ENCODE data around the gene PPP1R1B.

Gene PPP1R1B

DNA sequence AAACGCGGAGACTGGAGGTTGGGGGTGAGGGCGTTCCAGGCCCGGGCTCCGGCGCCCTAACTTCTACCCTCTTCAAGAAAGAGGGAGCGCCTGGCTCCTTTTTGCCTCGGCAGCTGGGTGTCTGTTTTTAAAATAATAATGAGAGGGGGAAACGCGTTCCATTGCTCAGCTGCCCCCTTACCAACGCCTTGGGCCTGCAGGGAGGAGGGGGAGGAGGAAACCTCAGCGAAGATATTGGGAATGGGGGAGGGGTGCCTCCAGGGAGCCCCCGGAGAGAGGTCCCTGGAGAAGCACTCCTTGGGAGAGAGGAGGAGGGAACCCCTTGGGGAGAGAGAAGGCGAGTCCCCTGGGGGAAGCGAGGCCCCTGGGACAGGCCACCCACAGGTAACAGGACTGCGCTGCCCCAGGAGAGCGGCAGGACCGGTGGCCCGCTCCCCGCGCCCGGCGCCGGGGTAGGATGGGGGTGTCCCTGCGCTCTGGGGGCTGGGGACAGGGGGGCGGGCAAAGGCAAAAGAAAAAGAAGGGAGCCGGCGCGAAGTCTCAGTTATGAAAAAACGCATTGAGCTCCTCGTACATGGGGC, 21.8 kb upstream of the PPP1R1B start:
- CTCF ChIA-PET = interaction anchor here (1.4 to 2.2 kb wide), 2 partner anchors 11 to 17 kb away, joined by 3 to 20 read pairs; no protein-coding TSS in a partner anchor
- POLR2A ChIA-PET = no interaction called here
- DNase-seq (ENCODE audit: extremely low spot score) = no peak

DNA sequence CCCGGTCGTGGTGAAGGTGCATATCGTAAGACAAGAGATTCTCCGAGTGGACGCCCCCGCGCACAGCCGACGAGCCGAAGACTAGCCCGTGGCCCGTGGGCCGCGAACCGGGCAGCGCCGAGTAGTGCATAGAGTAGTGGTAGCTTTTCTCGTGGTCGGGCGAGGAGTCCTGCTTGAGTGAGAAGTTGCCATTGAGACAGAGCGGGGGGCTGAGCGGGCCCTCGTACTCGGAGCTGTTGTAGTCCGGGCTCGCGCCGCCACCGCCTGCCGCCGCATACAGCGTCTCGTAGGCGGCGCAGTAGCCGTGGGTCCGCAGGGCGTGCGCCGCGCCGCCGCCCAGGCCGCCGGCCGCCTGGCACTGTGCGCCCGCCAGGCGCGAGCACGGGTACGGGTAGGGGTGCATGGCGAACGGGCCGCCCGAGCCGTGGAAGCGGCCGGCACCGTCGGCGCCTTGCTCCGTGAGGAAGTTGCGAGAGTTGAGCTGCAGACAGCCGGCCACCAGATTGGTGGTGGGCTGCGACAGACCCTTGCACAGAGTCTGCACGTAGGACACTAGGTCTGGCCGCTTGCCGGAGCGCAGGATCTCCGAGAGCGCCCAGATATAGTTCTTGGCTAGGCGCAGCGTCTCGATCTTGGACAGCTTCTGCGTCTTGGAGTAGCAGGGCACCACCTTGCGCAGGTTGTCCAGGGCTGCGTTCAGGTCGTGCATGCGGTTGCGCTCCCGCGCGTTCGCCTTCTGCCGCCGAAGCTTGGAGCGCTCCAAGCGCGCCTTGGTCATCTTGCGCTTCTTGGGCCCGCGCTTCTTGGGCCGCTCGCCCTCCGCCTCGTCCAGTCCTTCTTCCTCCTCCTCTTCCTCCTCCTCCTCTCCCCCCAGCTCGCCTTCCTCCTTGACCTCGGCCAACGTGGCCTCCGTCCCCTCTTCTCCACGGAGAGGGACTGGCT, 21.0 kb upstream of the PPP1R1B start:
- ChIA-PET POLR2A (no interaction called here), CTCF (interaction anchor here (1.2 to 2.2 kb wide), 3 partner anchors 10 to 29 kb away, joined by 3 to 20 read pairs (median 3); no protein-coding TSS in a partner anchor)
- no peak for DNase-seq (ENCODE audit: extremely low spot score)
- TF ChIP-seq, protein P1, sequence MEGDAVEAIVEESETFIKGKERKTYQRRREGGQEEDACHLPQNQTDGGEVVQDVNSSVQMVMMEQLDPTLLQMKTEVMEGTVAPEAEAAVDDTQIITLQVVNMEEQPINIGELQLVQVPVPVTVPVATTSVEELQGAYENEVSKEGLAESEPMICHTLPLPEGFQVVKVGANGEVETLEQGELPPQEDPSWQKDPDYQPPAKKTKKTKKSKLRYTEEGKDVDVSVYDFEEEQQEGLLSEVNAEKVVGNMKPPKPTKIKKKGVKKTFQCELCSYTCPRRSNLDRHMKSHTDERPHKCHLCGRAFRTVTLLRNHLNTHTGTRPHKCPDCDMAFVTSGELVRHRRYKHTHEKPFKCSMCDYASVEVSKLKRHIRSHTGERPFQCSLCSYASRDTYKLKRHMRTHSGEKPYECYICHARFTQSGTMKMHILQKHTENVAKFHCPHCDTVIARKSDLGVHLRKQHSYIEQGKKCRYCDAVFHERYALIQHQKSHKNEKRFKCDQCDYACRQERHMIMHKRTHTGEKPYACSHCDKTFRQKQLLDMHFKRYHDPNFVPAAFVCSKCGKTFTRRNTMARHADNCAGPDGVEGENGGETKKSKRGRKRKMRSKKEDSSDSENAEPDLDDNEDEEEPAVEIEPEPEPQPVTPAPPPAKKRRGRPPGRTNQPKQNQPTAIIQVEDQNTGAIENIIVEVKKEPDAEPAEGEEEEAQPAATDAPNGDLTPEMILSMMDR (IDR thresholded peaks at IDR 0.05; ENCODE audit: control extremely low read depth, extremely low read depth, low read depth, missing control alignments) = no peak

More for the DNA sequence above, 21.8 kb upstream of the PPP1R1B start:
- TF ChIP-seq, protein P1 (IDR thresholded peaks at IDR 0.05; ENCODE audit: control extremely low read depth, extremely low read depth, low read depth, missing control alignments) = no peak

DNA sequence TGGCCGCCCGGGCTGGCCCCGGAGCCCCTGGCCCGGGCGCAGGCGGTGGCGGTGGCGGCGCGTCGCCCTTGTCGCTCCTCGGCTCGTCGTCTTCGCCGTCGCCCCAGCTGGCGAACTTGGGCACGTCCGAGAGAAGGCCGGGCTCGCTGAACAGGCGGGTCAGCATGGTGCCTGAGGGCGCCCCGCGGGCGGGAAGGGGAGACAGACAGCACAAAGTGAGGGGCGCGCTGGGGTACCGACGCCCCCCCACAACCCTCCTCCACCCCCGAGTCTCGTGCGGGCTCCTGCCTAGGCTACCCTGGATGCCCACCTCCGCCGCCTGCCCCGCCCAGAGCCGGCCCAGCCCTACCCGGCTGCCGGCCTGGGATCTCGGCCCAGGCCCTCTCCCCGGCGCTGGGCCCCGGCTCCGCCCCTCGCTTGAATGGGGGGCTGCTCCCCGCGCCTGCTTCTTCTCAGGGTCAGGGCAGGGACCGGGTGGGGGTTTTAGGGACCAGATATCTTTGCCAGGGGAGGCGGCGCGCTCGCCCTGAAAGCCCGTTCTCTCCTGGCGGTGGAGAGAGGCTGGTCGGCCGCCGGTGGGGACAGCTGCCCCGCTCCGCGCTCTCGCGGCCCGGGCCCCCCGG, 20.2 kb upstream of the PPP1R1B start:
- no peak for DNase-seq (ENCODE audit: extremely low spot score)
- TF ChIP-seq, protein P1 (IDR thresholded peaks at IDR 0.05; ENCODE audit: control extremely low read depth, extremely low read depth, low read depth, missing control alignments) = no peak
- POLR2A ChIA-PET = no interaction called here
- CTCF ChIA-PET = interaction anchor here (1.2 to 2.2 kb wide), 2 partner anchors 16 to 29 kb away, joined by 3 to 20 read pairs; no protein-coding TSS in a partner anchor

DNA sequence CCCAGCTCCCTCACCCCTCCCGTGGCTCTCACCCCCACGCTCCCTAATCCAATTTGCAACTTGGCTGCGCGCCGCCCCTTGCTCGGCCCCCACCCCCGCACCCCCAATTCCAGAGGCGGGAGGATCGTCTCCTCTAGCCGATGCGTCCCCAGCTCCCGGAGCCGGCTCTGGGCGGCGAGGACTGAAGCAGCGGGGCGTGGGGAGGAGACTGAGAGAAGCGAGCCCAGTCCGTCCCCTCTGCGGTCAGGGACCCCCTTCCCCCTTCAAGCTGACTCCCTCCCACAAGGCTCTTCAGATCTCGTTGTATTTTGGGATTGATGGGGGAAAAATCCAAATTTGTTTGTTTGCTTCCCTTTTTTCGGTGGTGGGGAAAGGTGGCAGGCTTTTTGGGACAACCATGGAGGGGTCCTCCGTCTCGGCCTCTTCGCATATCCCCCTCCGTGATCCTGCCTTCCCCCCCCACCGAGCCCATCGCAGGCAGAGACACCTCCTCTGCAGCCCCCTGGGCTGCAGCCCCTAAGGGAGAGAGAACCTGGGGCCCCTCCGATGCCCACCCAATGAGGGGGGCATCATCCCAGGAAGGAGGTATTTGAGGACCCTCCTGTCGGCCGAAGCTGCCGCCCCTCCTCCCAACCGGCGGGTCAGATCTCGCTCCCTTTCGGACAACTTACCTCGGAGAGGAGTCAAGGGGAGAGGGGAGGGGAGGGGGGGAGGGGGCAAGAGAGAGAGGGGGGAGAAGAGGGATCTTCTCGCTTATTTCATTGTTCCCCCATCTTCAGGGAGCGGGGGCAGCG, 19.5 kb upstream of the PPP1R1B start:
- TF ChIP-seq, protein P1 (IDR thresholded peaks at IDR 0.05; ENCODE audit: control extremely low read depth, extremely low read depth, low read depth, missing control alignments) = no peak
- POLR2A ChIA-PET = no interaction called here
- DNase-seq (ENCODE audit: extremely low spot score) = no peak
- CTCF ChIA-PET = interaction anchor here (1.2 to 2.2 kb wide), 2 partner anchors 15 to 28 kb away, joined by 3 to 20 read pairs; no protein-coding TSS in a partner anchor

DNA sequence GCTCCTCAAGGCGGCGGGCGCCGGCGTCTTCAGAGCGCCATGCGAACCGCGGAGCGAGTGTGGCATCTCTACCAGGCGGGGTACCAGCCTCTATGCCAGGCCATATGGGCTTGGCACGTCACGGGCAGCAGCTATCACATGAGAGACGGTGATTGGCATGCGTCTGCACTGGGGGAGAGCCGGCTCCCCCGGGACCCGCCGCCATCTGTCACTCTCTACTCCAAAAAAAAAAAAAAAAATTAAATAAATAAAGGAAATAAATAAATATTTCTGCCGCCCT, 19.0 kb upstream of the PPP1R1B start, which contains the start of gene NEUROD2:
Gene NEUROD2 (minus strand): TSS at position 70 of the 280 bp plus-strand sequence. CDS start 1,321 bp downstream, outside the sequence.
- DNase-seq (ENCODE audit: extremely low spot score) = no peak
- ChIA-PET CTCF (no interaction called here), POLR2A (no interaction called here)
- TF ChIP-seq, protein P1 (IDR thresholded peaks at IDR 0.05; ENCODE audit: control extremely low read depth, extremely low read depth, low read depth, missing control alignments) = no peak

All from GM10248 (cell line).